NCI-H748 treated with DMSO at 0.1 percent for 48 hours (cell line): ENCODE measurements around the gene PGLYRP3.

Source experiments
- DNase-seq: peaks from one replicate; lab custom pipeline; 2025; lab: John Stamatoyannopoulos, UW

PGLYRP3 gene, protein sequence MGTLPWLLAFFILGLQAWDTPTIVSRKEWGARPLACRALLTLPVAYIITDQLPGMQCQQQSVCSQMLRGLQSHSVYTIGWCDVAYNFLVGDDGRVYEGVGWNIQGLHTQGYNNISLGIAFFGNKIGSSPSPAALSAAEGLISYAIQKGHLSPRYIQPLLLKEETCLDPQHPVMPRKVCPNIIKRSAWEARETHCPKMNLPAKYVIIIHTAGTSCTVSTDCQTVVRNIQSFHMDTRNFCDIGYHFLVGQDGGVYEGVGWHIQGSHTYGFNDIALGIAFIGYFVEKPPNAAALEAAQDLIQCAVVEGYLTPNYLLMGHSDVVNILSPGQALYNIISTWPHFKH

DNA sequence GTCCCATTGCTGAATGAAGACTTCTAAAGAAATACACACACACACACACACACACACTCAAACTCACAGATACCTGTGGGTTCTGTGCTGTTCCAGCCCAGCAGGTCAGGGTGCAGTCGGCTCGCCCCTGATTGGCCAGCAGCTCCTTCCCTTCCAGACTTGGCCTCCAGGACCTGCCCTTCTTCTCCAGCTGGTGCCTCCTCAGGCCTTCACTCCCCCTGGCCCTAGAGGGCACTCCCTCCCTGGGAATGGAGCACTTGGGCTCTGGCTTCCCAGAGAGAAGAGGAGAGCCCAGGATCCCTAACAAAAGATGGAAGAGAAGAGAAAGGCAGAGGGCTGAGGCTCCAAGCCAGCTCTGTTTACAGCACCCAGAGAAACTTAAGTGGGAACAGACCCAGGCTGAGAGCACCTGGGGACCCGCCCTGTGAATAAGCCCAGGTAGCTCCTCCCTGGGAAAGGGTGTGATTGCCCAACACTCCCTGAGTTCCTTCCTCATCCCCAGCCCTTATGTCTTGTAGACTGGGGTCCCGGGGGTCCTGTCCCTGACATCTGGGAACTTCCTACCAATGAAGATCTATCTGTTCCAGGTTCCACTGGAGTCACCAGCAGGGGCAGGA lies at the start of gene PGLYRP3:
Gene PGLYRP3 (minus strand): TSS at position 383 of the 617 bp plus-strand sequence. CDS start 2,287 bp downstream, outside the sequence.
- DNase-seq, result no peak

DNA sequence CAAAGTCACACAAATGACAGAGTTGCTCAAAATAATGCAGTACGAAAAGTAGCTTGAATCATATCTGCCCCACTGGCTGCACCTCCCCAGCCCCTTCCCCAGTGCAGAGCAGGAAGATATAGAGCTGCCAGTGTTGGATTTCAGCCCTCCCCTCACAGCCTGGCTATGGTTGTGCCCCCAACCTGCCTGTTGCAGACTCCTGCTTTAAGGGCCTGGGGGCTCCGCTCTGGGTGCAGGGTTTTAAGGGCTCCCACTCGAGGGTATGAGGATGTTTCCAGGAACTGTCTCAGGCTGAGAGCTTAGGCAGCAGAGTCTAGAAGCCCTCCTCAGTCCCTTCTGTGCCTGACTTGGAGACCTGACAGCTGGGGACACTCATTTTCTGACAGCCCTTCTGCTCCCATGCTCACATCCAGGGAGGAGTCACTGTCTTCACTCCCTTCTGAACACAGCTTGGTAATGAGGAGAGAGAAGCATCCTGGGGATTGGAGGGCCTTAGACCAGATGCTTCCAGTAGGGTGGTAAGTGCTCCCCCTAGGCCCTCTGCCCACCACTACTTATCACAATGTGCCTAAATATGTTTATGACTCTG lies 49.5 kb upstream of the PGLYRP3 start:
- no peak for DNase-seq

DNA sequence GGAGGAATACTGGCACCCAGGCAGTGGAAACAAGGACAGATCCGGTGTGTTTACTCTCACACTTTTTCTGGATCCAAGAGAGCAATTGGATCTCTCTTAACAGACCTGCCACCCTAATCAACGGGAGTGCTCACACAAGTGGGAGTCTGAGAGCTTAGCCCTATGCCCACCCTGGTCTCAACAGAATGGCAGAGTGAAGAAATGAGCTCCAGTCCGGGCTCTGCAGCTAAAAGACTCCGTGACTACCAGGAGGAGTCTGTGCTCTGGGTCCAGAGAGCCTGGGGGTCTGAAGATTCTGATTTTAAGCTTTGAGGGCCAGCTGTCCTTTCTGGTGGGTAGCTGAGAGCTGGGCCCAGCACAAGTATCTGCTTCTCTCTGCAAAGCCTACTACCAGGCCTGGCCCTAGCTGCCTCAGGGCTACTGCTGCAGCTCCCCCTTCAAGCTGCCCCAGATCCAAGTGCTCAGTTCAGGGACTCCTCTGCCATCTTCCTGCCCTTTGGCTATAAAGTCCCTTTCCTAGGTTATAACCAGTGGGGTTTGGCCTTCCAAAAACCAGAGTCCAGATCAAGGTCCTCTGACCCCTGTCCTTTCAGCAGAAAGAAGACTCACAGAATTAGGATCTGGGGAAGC lies 48.8 kb upstream of the PGLYRP3 start:
- DNase-seq, result no peak

DNA sequence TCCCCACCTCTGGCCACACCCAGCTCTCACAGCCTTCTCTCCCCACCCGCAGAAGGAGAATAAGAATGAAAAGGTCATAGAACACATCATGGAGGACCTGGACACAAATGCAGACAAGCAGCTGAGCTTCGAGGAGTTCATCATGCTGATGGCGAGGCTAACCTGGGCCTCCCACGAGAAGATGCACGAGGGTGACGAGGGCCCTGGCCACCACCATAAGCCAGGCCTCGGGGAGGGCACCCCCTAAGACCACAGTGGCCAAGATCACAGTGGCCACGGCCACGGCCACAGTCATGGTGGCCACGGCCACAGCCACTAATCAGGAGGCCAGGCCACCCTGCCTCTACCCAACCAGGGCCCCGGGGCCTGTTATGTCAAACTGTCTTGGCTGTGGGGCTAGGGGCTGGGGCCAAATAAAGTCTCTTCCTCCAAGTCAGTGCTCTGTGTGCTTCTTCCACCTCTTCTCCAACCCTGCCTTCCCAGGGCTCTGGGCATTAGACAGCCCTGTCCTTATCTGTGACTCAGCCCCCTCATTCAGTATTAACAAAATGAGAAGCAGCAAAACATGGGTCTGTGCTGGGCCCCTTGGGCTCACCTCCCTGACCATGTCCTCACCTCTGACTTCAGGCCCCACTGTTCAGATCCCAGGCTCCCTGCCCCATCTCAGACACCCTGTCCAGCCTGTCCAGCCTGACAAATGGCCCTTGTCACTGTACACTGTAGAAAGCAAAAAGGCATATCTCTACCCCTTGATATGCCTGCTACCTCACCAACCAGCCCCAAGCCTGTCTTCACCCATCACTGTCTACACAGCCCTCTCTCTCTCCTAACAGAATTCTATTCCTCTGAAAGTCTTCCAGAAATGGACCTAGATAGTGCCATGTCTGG lies 48.1 kb upstream of the PGLYRP3 start:
- no peak for DNase-seq

DNA sequence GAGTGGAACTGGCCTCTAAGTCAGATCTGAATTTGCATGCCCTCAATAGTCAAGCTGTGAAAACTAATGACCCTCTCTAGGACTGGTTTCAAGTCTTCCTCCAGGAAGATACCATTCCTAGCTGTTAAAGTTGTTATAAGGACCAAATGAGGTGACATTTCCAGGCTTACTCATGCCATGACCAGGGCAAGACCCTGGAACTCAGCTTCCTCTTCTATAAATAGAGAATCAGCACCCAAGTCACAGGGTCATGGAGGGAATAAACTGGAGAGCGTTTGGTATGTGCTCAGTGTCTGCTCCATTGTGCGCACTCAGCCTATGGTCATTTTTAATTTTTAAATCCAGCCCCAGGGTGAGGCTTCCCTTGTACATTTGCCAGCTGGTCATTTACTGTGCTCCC lies 47.4 kb upstream of the PGLYRP3 start:
- no peak for DNase-seq

DNA sequence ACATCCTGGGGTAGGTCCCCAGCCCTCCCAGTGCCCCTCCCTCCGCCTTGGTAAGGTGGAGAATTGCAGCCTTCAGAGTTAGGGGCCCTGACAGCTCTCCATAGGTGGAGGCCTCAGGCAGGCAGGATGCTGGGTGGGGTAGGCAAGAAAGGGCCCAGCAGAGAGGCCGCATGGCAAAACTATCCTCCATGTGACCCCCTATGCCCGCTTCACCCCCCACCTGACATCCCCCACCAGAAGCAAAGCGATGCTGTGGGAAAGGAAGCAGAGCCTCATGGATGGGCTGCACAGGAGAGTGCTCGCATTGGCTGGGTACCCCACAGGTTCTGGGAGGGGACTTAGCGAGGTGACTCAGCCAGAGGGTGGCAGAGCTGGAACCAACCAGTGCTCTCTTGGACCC lies 46.5 kb upstream of the PGLYRP3 start:
- DNase-seq, result no peak

DNA sequence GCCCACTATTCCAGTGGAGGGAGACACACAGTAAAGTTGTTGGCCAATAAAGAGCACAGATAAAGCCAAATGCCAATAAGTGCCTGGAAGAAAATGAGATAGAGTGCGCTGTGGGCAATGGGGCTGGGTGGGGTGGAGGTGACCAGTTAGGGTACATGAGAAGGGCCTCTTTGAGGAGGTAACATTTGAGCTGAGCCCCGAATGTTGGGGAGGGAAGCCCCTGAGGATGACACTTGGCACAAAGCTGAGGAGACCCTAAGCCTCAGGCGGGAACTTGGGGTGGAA lies 45.9 kb upstream of the PGLYRP3 start:
- no peak for DNase-seq

DNA sequence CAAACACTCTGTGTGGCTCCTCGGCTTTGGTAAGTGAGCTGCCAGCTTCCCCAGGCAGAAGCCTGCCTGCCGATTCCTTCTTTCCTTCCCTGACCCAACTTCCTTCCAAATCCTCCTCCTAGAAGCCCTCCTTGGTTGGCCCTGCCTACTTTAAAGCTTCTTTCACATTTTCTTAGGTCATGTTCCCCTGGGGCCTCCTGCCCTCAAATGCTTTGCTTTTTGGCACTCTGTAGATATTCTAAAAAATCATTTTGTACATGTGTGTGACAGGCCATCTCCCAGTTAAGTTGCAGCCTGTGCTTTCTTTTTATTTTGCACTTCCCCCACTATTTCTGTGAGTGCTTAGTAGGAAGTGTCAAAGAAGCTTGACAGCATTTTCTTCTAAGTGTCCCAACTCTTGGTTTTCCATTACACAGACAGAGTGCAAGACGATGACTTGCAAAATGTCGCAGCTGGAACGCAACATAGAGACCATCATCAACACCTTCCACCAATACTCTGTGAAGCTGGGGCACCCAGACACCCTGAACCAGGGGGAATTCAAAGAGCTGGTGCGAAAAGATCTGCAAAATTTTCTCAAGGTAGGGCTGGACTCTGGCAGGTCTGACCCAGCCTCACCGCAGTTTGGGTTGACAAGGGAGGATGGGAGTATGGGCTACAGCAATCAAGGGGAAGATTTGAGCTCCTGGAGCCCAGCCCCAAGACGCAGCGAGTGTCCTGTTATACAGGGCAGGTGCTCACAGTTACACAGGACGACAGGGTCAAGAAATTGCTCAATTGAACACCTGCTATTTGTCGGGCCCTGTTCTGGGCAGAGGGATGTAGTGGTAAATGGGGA lies 45.3 kb upstream of the PGLYRP3 start, which contains the start of gene S100A9:
Gene S100A9 (plus strand): TSS at position 2 of the 838 bp plus-strand sequence. CDS start 430 bp downstream, at position 432.
- DNase-seq, result no peak

DNA sequence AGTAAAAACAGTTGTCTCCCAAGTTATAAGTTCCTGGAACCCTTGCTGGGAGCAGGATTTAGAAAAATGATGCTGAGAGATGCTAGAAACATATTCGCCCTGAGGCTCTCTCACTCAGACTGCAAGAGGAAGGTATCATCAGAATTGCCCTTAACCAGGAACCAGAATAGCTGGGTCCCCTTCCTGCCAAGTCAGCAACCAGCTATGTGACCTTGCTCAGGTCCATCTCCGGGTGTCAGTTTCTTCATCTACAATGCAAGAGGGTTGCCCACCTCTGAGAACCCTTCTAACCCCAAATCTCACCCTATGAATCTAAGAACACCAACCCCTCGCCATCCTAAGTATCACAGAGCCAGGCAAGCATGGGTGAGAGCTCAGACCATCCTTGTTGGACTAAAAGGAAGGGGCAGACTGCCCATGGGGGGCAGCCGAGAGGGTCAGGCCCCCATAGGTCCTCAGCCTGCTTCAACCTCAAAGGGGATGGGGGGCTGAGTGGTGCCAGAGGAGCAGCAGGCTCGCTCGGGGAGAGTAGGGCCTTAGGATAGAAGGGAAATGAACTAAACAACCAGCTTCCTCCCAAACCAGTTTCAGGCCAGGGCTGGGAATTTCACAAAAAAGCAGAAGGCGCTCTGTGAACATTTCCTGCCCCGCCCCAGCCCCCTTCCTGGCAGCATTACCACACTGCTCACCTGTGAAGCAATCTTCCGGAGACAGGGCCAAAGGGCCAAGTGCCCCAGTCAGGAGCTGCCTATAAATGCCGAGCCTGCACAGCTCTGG lies 44.5 kb upstream of the PGLYRP3 start:
- DNase-seq, result no peak

DNA sequence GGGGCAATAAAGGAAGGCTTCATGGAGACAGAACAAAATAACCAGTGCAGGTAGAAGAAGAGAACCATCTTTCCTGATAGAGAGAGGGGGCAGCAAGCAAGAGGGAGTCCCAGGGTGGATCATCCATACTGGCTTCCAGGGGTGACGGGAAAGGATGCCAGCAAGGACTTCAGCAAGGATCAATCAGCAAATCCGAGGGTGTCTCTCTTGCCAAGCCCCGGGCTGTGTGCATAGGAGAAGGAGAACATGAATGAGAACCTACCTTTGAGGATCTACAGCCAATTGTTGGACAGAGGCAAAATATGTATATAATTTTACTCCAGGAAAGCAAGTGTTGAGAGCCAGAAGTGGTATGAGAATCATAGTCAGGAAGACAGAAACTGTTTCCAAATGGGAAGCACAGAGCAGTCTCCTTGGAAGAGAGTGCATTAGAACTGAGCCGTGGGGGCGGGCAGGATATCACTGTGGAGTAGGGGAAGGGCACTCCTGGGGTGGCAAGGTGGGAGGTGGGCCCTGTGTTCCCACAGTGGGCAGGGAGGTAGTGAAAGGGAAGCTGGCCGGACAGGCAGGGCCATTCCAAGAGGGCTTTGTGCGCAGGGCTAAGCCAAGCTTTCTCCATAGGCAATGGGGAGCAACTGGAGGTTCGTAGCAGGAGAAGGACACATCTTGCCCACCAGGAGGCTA lies 43.8 kb upstream of the PGLYRP3 start:
- no peak for DNase-seq

DNA sequence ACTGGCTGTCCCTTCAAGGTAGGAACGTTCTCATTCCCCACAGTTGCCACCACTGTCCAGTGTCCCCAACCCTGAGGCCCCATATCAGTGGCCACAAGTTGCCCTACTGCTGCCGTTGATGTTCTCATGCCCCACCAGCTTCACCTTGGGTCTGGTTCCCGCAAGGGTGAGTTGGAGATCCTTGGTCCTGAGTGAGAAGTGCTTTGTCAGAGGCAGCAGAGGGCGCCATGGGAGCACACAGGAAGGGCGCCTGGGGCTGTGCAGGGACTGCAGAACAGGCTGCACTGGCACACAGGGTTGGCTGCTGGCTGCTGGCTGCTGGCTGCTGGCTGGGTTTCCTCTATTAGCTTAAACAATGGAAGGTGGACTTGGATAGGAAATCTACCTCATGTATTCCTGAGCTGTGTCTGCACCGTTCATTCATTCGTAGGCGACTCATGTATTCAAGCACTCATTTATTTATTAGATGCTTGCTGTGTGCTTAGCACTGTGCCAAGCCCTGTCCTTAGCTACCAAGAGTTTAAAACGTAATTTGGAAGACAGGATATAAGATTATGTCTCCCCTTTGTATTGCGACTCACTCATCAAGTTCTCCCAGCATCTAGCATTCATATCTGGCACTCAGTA lies 42.8 kb upstream of the PGLYRP3 start:
- peak; percentile 59 for DNase-seq

DNA sequence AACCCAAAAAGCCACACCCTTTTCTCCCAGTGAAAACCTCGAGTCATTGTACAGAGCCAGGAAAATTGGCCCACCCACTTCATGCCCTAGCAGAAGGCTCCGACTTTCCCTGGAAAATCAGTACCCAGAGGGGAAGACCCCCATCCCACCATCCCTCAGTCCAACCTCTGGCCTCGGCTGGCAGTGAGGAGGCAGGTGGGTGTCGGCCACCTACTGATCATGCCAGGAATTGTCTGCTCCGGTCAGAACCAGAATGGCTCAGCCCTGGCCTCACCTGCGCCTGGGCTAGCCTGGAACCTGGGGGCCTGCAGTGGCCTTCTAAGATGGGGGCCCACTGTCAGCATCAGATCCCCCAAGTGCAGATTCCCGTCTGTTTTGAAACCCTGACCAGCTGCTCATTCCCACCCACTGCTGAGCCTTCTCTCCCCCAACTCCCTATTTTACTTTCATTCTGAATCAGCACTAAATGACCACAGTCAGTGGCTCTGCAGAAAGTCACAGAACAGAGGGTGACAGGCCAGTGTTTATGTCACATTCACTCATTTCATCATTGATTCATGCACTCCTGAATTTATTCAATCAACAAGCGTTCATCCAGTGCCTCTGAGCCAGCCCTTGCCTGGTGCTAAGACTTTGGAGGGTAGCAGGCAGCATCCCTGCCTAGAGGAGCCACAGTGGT lies 41.9 kb upstream of the PGLYRP3 start:
- DNase-seq, result no peak

DNA sequence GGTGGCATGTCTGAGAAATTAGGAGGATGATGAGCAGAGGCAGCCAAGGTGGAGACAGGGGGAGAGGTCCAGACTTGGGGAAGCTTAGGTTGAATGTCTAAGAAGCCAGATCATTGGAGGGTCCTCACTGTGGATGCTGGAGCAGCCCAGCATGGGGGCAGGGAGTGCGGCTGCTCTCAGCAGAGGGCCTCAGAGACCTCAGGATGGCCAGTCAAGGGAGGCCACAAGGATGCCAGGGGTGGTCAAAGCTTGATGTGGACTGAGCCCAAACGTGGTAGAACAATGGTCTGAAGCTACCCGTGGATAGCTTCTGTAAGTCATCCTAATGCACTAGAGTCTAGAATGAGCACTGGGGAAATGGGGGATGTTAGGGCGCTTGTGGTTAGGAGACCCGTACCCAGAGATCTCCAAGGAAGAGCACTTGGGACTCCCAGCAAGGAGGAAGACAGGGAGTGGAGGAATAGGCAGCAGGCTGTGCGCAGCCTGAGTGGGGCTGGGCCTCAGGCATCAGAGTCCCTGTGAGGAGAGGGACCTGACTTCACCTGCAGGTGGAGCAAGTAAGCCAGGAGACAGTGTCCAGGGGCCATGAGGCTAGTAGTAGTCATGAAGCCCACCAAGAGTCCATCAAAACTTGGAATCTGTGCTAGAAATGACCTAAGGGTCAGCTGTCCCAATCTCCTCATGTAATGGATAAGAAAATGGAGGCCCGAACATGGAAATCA lies 40.6 kb upstream of the PGLYRP3 start:
- DNase-seq, result no peak

DNA sequence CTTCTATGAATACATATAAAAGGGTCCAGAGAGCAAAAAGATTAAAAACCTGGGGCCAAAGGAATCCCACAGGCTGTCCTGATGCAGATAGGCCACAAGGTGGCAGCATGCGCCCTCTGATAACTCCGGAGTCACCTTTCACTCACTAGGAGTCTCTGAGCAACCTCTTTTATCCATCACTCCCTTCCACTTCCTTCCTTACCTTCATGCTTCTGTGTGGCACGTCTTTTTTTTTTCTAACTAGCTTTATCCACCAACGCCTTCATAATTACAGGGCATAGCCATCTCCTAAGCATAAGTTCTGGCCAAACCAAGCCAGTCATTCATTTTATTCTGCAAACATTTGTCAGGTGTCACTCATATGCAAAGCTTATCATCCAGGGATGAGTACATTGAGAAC lies 39.8 kb upstream of the PGLYRP3 start:
- DNase-seq, result peak; percentile 66

DNA sequence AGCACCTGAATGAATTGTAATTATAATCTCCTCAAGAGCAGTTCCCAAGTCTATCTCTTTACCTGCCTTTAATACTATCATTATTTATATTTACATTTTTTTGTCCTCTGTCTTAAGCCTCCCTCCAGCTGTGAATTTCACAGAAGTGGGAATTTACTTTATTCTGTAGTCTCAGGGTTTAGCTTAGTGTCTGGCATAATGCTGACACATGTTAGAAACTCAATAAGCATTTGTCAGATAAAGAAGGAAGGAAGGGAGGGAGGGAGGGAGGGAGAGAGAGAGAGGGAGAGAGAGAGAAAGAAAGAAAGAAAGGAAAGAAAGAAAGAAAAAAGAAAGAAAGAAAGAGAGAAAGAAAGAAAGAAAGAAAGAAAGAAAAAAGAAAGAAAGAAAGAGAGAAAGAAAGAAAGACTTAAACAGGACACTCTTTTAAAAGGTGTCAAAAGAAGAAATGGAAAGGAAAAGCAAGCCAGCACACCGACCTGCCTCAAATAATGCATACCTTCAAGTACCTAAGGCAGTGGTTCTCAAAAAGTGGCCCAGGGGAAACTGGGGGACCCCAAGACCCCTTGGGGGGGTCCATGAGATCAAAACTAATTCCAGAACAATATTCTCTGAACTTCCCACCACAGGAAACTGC lies 37.7 kb upstream of the PGLYRP3 start:
- DNase-seq, result no peak

DNA sequence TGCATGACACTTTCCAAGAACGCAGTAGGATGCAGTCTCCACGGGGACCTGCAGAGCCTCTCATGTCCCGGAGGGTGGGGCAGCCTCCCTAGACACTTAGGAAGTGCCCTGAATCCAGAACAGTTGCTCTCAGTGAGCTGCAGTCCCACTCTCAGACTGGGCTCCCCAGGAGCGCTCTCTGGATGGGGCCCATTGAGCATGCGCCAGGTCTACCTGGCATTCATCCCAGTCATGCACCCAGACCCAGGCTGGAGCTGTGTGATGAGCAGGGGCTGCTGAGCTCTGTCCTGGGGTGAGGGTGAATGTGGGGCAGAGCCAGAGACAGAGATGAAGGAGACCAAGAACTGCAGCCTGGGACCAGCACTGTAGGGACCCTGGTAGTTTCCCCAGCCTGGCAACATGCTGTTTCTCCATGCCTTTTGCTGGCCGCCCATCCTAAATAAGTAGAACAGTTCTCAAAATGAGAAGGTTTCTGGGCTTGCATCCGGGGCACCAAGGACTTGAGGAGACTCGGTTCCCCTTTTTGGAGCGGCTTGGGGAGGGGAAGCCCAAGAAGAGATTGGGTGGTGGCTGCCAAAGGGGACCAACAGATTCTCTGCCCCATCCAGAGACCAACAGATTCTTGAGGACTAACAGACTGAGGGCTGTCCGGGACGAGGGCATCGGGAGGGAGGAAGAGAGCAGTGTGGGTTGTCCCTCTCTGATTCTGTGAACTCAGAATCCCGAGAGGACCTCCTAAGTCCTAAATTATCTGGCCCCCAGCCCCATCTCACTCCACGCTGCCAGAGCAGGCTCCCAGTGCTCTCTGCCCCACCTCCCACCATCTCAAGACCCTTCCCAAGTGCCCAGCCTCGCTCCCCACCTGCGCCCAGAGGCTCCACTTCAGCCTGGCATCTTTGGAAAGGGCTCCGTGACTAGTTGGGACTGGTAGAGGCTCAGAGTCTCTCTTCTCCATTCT lies 36.9 kb upstream of the PGLYRP3 start:
- no peak for DNase-seq
